ENCODE measurements around the gene DSE. TPM values are rescaled to one million over a fixed set of nuclear protein-coding genes. Genes with fewer than 3 reads are reported as not detected.

DSE gene
- total RNA-seq, 1 experiment from 2014 or later = 5.4 TPM

DNA sequence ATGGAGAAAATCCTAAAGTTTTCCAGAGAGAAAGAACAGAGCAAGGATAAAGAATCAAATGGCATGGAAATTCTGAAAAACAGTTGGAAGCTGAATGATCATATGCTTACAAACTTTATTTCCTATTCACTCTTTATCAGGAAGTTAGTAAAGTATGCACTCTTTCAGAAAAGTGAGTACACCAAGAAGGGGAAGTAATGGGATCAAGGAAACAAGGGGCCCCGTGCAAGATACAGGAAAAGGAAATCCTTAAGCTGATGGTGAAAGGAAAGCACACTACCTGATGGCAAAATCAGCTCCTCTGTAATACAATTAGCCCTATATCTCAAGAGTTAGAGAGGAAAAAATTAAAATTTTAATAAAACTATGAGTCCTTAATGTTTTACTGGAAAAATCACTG lies 104.4 kb downstream of the DSE start:
- H3K27me3 ChIP-seq (ENCODE audit: control insufficient read depth, insufficient read depth, low read length) = peaks cover 15% of the 10 kb centered on the region; the same call in 1 of the 2 replicates
- BruUV-seq (replicated peaks) = no TSS peak
- ATAC-seq (no peak), DNase-seq (ENCODE audit: low read depth, low spot score) (no peak)
- TF ChIP-seq, protein P1, sequence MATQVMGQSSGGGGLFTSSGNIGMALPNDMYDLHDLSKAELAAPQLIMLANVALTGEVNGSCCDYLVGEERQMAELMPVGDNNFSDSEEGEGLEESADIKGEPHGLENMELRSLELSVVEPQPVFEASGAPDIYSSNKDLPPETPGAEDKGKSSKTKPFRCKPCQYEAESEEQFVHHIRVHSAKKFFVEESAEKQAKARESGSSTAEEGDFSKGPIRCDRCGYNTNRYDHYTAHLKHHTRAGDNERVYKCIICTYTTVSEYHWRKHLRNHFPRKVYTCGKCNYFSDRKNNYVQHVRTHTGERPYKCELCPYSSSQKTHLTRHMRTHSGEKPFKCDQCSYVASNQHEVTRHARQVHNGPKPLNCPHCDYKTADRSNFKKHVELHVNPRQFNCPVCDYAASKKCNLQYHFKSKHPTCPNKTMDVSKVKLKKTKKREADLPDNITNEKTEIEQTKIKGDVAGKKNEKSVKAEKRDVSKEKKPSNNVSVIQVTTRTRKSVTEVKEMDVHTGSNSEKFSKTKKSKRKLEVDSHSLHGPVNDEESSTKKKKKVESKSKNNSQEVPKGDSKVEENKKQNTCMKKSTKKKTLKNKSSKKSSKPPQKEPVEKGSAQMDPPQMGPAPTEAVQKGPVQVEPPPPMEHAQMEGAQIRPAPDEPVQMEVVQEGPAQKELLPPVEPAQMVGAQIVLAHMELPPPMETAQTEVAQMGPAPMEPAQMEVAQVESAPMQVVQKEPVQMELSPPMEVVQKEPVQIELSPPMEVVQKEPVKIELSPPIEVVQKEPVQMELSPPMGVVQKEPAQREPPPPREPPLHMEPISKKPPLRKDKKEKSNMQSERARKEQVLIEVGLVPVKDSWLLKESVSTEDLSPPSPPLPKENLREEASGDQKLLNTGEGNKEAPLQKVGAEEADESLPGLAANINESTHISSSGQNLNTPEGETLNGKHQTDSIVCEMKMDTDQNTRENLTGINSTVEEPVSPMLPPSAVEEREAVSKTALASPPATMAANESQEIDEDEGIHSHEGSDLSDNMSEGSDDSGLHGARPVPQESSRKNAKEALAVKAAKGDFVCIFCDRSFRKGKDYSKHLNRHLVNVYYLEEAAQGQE (IDR thresholded peaks at IDR 0.05; ENCODE audit: insufficient read depth in 1 of 2, low read depth in 2 of 2, low read length in 1 of 2) = no peak
- TF ChIP-seq POLR2AphosphoS5 (IDR thresholded peaks at IDR 0.05; ENCODE audit: low read depth, low read length) (no peak), TCF7L2 (IDR thresholded peaks at IDR 0.05; ENCODE audit: low read depth, low read length) (no peak), SIN3A (IDR thresholded peaks at IDR 0.05; ENCODE audit: borderline replicate concordance, insufficient read depth, low read depth, low read length) (no peak)
- TF ChIP-seq, protein P2, sequence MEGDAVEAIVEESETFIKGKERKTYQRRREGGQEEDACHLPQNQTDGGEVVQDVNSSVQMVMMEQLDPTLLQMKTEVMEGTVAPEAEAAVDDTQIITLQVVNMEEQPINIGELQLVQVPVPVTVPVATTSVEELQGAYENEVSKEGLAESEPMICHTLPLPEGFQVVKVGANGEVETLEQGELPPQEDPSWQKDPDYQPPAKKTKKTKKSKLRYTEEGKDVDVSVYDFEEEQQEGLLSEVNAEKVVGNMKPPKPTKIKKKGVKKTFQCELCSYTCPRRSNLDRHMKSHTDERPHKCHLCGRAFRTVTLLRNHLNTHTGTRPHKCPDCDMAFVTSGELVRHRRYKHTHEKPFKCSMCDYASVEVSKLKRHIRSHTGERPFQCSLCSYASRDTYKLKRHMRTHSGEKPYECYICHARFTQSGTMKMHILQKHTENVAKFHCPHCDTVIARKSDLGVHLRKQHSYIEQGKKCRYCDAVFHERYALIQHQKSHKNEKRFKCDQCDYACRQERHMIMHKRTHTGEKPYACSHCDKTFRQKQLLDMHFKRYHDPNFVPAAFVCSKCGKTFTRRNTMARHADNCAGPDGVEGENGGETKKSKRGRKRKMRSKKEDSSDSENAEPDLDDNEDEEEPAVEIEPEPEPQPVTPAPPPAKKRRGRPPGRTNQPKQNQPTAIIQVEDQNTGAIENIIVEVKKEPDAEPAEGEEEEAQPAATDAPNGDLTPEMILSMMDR (IDR thresholded peaks at IDR 0.05) = no peak
- H3K27ac ChIP-seq (ENCODE audit: low read length) = no peak overlapping the region
- no peaks in the 10 kb centered on the region for H3K36me3 ChIP-seq (ENCODE audit: control insufficient read depth, insufficient read depth, low read length)
- H3K4me1 ChIP-seq (ENCODE audit: control insufficient read depth, insufficient read depth, low read length) = no peaks in the 10 kb centered on the region
- in situ Hi-C loops (cut with HindIII; ENCODE audit: low pct_unique_long_range_greater_than_20kb, low sequenced_read_pairs) = no loop called here
- no peaks in the 10 kb centered on the region for H3K9me3 ChIP-seq (ENCODE audit: control insufficient read depth, insufficient read depth, low read depth, low read length)
- ChIA-PET CTCF (no interaction called here), POLR2A (no interaction called here)
- intact Hi-C loops (cut with micrococcal nuclease; ENCODE audit: unreplicated experiment) = no loop called here
- H3K4me3 ChIP-seq (ENCODE audit: low read depth in 2 of 2, low read length in 2 of 2) = no peak overlapping the region

DNA sequence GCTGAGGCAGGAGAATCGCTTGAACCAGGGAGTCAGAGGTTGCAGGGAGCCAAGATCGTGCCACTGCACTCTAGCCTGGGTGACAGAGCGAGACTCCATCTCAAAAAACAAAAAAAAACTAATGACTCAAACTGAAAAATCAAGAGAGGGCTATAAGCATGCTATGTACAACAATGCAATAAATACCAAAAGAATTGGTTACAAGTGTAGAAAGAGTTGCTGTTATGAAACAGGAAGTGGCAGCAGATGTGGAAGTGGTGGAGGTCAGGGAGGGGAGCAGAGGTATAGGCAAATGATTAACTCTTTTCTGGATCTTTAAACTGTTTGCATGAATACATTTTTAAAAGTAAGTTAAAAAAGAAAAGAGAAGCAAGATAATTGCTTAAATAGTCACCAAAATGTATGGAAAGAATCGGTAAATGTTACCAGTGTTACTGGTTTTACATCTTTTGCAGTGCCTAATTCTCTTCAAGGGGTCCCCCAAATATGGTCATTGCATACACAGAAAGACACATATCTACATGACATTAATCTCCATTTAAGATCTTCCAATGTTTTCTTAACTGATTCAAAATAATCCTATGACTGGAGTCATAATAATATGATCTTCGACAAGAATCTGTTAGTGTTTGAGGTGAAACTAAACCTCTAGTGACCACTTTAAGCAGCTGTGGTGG lies 105.4 kb downstream of the DSE start:
- intact Hi-C loops (cut with micrococcal nuclease; ENCODE audit: unreplicated experiment) (no loop called here), in situ Hi-C loops (cut with HindIII; ENCODE audit: low pct_unique_long_range_greater_than_20kb, low sequenced_read_pairs) (no loop called here)
- TF ChIP-seq POLR2AphosphoS5 (IDR thresholded peaks at IDR 0.05; ENCODE audit: low read depth, low read length) (no peak), TCF7L2 (IDR thresholded peaks at IDR 0.05; ENCODE audit: low read depth, low read length) (no peak), SIN3A (IDR thresholded peaks at IDR 0.05; ENCODE audit: borderline replicate concordance, insufficient read depth, low read depth, low read length) (no peak)
- TF ChIP-seq, protein P2 (IDR thresholded peaks at IDR 0.05) = no peak
- TF ChIP-seq, protein P1 (IDR thresholded peaks at IDR 0.05; ENCODE audit: insufficient read depth in 1 of 2, low read depth in 2 of 2, low read length in 1 of 2) = no peak
- Histone ChIP-seq H3K9me3 (ENCODE audit: control insufficient read depth, insufficient read depth, low read depth, low read length) (no peaks in the 10 kb centered on the region), H3K27me3 (ENCODE audit: control insufficient read depth, insufficient read depth, low read length) (0 out of 2 replicates have a peak, but pooled peaks cover 13% of the 10 kb centered on the region), H3K4me1 (ENCODE audit: control insufficient read depth, insufficient read depth, low read length) (no peaks in the 10 kb centered on the region), H3K4me3 (ENCODE audit: low read depth in 2 of 2, low read length in 2 of 2) (no peak overlapping the region), H3K27ac (ENCODE audit: low read length) (no peak overlapping the region), H3K36me3 (ENCODE audit: control insufficient read depth, insufficient read depth, low read length) (no peaks in the 10 kb centered on the region)
- BruUV-seq (replicated peaks) = no TSS peak
- ATAC-seq (no peak), DNase-seq (ENCODE audit: low read depth, low spot score) (no peak)
- POLR2A ChIA-PET = no interaction called here
- CTCF ChIA-PET = no interaction called here

All from Panc1 (cell line).